ENCODE results near the gene SVEP1.
"Not testable (repeated sequence)": the region's sequence is repeated elsewhere in the genome, so short reads cannot be mapped to it uniquely, and the experiment has no call there.

The SVEP1 gene

GRCh38 chr9:110440796-110441195 lies 138.7 kb downstream of the SVEP1 start:
- no peak for DNase-seq

- DNase-seq, result no peak
Measured at GRCh38 chr9:110440172-110440571, 139.4 kb downstream of the SVEP1 start.

GRCh38 chr9:110432253-110432652 lies 147.3 kb downstream of the SVEP1 start:
- no peak for DNase-seq

- DNase-seq, result no peak
Measured at GRCh38 chr9:110429453-110429852, 150.1 kb downstream of the SVEP1 start.

- DNase-seq, result no peak
Measured at GRCh38 chr9:110427497-110428104, 151.9 kb downstream of the SVEP1 start.

GRCh38 chr9:110426052-110426709 lies 153.4 kb downstream of the SVEP1 start:
- DNase-seq, result no peak

GRCh38 chr9:110414471-110414870 lies 165.1 kb downstream of the SVEP1 start:
- DNase-seq, result no peak

GRCh38 chr9:110410961-110411360 lies 168.6 kb downstream of the SVEP1 start:
- no peak for DNase-seq

GRCh38 chr9:110408598-110408997 lies 170.9 kb downstream of the SVEP1 start:
- DNase-seq, result no peak

- no peak for DNase-seq
Measured at GRCh38 chr9:110405858-110406443, 173.6 kb downstream of the SVEP1 start.

GRCh38 chr9:110404473-110404872 lies 175.1 kb downstream of the SVEP1 start:
- no peak for DNase-seq

GRCh38 chr9:110399983-110400382 lies 179.6 kb downstream of the SVEP1 start:
- no peak for DNase-seq

GRCh38 chr9:110398992-110399391 lies 180.5 kb downstream of the SVEP1 start:
- DNase-seq, result not testable (repeated sequence)

GRCh38 chr9:110391826-110392485 lies 187.6 kb downstream of the SVEP1 start:
- DNase-seq, result no peak

- DNase-seq, result no peak
Measured at GRCh38 chr9:110389148-110389750, 190.3 kb downstream of the SVEP1 start.

- no peak for DNase-seq
Measured at GRCh38 chr9:110383491-110383890, 196.1 kb downstream of the SVEP1 start.

GRCh38 chr9:110382731-110383130 lies 196.8 kb downstream of the SVEP1 start:
- DNase-seq, result no peak

GRCh38 chr9:110371411-110372007 lies 208.0 kb downstream of the SVEP1 start:
- DNase-seq, result no peak

- no peak for DNase-seq
Measured at GRCh38 chr9:110370315-110370714, 209.2 kb downstream of the SVEP1 start.

GRCh38 chr9:110364451-110364850 lies 215.1 kb downstream of the SVEP1 start:
- no peak for DNase-seq

GRCh38 chr9:110358992-110359391 lies 220.5 kb downstream of the SVEP1 start:
- not testable (repeated sequence) for DNase-seq

GRCh38 chr9:110357505-110357904 lies 222.0 kb downstream of the SVEP1 start:
- no peak for DNase-seq

Data from CD4-positive, alpha-beta T cell treated with Interleukin-1 beta for 1 hour (primary cell).